COR-L47 (cell line): ENCODE measurements around the gene GNPTG.

Source experiments
- DNase-seq: peaks from one replicate; lab custom pipeline; 2025; lab: John Stamatoyannopoulos, UW

The GNPTG gene

DNA sequence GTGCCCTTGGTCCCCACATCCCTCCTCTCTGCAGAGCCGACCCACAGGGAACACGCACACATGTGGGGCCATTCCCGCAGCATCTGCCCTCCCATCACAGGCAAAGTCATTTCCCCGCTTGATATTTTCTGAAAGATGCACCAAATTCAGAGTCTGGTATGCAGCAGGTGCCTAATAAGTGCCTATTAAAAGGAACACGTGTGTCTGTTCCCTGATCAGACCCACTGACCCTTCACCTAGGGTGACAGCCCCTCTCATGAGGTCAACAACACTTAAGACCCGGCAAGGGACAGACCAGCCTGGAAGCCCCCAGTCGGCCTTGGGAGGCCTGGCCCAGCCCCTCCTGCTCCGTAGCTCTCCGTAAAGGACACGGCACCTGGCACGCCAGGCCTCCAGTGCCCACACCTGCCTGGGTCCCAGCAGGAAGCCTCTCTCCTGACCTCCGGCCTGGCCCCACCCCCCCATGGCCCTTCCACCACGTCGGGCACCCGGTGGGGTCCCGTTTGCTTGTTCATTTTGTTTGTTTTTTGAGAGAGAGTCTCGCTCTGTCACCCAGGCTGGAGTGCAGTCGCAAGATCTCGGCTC lies 42.7 kb downstream of the GNPTG start:
- no peak for DNase-seq

GRCh38 chr16:1395444-1396031 lies 43.8 kb downstream of the GNPTG start:
- no peak for DNase-seq

GRCh38 chr16:1397779-1398178 lies 46.0 kb downstream of the GNPTG start:
- DNase-seq: no peak

DNA sequence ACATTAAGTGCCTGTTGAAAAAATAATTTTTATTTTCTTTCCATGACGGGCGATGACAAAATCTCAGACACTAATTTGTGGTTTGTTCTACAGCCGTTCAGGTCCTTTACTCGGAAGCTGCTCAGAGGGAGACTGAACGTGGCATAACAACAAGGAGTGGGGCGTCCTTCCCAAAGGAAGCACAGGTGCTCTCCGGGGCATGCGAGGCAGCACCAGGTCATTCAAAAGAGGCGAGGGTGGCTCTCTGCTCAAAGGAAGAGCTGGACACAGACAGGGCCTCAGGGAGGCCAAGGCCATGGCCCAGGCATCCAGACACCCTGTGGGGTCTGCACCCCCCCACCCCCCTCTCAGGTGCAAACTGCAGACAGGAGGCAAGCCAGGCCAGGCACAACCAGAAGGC lies 46.6 kb downstream of the GNPTG start:
- DNase-seq: no peak

DNA sequence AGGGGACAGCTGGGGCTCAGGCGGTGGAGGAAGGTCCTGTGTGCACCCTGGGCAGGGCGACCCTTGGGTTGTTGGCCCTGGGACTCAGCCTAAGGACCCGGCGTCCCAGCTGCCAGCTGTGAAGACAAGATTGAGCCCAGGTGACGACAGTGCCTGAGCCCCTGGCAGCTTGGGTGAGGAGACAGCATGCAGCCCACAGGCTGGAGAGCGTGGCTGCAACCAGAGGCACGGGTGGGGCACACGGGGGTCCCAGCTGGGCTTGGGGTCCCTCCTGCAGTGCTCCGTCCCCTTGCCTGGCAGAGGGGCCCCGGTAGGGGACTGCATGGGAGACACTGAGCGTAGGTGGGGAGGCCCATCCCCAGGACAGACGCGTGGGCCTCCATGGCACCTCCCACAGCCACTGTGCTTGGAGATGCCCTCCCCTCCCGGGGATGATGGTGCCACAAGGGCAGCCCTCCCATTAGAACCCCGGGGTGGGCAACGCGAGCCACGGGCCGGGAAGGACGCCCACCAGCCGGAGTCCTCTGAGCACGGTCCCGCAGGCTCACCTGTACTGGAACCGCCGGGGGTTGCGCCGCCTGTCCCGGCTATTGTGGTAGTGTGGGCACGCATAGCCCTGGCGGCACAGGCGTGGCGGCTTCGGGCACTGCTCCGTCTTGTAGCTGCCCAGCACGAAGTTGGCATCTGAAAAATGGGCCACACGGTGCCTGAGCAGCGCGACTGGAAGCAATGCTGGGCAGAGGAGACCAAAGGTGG lies 47.3 kb downstream of the GNPTG start:
- no peak for DNase-seq

DNA sequence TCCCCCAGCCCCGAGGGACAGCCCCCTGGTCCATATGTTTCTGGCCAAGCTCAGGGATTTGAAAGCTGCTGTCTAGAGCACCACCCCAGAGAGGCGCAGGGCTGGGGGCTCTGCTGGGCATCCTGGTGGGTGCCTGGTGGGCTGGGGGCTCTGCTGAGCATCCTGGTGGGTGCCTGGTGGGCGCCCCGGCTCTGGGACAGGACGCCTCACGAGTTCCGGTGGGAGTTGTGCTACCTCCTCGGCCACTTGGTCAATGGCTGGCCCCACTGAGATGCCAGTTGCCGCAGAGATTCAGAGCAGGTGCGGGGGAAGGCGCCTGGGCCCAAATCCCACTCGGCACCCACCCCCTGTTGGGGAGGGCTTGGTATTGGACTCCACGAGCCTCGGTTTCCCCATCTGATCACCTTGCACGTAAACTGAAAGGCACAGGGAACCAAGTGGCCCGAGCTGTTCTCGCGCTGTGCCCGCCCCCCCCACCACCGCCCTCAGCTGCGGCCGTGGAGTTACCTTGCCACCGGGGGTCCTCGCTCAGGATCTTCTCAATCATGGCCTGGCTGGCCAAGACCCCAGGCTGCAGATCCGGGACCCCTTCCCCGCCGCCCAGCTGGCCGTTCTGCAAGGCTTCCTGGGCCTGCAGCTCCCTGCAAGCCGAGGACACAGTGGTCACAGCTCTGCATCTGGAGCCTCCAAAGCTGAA lies 49.5 kb downstream of the GNPTG start:
- DNase-seq: no peak

DNA sequence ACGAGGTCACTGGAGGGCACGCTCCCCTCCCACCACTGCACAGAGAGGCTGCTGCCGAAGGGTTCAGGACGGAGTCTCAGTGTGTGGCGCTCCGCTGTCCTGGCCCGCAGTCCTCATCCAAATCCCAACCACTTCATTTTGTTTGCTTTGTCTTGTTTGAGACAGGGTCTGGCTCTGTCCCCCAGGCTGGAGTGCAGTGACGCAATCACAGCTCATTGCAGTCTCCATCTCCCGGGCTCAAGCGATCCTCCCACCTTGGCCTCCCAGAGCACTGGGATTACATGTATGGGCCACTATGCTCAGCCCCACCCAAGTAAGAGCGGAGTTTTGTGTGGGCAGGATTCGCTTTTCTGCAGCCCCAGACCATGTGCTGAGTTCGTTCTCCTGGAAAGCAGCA lies 50.0 kb downstream of the GNPTG start:
- DNase-seq: no peak

- no peak for DNase-seq
Observed at GRCh38 chr16:1403036-1403435, 51.3 kb downstream of the GNPTG start.

- DNase-seq: no peak
Observed at GRCh38 chr16:1403733-1404132, 52.0 kb downstream of the GNPTG start.

DNA sequence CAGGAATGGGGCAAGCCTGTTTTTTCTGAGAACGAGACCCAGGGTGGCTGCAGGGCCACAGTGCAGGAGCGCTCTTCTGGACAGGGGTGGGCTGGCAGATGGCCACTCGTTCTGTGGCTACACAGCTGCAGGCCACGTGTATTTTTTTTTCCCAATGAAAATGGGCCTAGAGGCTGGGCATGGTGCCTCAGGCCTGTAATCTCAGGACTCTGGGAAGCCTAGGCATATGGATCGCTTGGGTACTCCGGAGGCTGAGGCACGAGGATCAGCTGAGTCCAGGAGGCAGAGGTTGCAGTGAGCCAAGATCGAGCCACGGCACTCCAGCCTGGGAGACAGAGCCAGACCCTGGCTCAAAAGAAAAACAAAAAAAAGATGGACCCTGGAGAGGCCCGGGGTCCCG lies 56.0 kb downstream of the GNPTG start:
- no peak for DNase-seq

DNA sequence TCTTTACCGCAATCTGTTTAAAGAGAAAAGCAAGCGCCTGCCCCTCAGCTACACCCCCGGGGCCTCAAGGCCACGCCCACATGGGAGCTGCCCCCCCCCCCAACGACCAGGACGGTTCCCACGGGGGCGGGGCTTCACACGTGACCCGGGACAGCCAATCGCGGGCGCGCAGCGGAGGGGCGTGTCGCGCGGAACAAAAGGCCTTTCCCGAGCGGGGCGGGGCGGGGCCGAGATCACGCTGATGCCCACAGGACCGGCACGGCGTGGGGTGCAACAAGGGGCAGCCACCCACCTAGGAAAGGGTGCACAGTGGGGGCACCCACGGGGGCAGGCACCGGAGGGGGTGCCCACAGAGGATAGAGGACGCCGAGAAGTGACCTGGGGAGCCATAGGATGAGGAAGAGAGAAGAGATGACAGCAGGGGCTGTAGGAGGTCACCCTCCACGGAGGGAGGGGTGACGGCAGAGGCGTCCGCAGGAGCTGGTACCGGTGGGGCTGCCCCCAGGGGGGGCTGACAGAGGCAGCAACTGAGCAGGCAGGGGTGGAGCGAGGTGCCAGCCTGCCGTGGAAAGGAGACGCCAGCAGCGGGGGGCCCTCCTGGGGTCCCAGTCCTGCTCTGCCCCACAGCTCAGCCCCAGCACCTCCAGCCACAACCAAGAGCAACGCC lies 56.6 kb downstream of the GNPTG start:
- DNase-seq: peak; percentile 92

GRCh38 chr16:1412847-1413246 lies 61.1 kb downstream of the GNPTG start:
- DNase-seq: no peak
